KOPT-K1 (cell line): ENCODE data around the gene ACYP2.
"Not testable (repeated sequence)": the region's sequence is repeated elsewhere in the genome, so short reads cannot be mapped to it uniquely, and the experiment has no call there.

Source experiments
- H3K27ac ChIP-seq: fragments of 200-600 bp; sonication (generic); 2 replicates; pipeline ENCODE4 v1.5.1; 2016; ENCODE audit warnings: antibody characterized with exemption, mild to moderate bottlenecking, low read depth, low read length; ENCODE audit not compliant: poor library complexity, severe bottlenecking
- H3K36me3 ChIP-seq: fragments of 200-600 bp; sonication (generic); 2 replicates; pipeline ENCODE4 v1.5.1; 2017; ENCODE audit warnings: antibody characterized with exemption, mild to moderate bottlenecking, low read length, moderate library complexity; ENCODE audit not compliant: insufficient read depth
- H3K9me3 ChIP-seq: fragments of 200-600 bp; sonication (generic); 2 replicates; pipeline ENCODE4 v1.5.1; 2017; ENCODE audit warnings: antibody characterized with exemption, low read length, mild to moderate bottlenecking; ENCODE audit not compliant: insufficient read depth, poor library complexity, severe bottlenecking

The ACYP2 gene

DNA sequence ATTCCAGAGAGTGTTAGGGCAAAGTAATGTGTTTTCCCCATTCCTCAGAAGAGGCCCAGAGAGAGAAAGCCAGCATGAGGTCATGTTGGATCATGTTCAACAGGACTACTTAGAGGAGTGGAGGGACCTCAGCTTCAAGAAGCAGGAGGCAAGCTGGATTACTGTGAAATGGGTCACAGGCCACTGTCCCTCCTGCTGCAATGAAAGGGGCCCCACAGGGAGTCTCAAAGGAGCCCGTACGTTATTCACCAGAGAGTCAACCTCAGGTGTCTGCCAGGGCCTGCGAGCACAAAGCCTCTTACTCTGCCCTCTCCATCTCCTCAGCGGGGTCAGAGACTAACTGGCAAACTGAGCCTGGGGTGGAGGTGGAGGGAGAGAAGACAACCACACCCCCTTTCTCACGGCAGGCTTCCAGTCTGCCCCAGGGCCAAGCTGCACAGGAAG, 27.2 kb upstream of the ACYP2 start:
- Histone ChIP-seq H3K27ac (no peak overlapping the region), H3K36me3 (no peaks in the 10 kb centered on the region), H3K9me3 (no peaks in the 10 kb centered on the region)

DNA sequence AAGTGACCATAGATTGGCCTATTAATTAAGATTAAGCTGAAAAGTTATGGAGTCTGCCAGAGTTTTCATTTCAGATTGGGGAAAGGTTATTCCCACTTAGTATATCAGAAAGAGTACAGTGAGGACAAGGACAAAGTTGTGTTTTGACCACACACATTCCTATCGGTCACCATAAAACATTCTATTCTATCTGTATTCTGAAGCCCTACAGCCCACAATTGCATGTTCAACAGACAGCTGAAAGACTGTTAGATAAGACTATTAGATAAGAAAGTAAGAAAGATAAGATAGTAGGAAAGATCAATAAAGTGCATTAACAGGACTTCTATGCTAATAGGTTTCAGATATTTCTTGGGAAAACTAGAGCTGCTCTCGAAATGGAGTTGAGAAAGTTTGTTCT, 26.7 kb upstream of the ACYP2 start:
- Histone ChIP-seq H3K36me3 (no peaks in the 10 kb centered on the region), H3K9me3 (no peaks in the 10 kb centered on the region), H3K27ac (no peak overlapping the region)

DNA sequence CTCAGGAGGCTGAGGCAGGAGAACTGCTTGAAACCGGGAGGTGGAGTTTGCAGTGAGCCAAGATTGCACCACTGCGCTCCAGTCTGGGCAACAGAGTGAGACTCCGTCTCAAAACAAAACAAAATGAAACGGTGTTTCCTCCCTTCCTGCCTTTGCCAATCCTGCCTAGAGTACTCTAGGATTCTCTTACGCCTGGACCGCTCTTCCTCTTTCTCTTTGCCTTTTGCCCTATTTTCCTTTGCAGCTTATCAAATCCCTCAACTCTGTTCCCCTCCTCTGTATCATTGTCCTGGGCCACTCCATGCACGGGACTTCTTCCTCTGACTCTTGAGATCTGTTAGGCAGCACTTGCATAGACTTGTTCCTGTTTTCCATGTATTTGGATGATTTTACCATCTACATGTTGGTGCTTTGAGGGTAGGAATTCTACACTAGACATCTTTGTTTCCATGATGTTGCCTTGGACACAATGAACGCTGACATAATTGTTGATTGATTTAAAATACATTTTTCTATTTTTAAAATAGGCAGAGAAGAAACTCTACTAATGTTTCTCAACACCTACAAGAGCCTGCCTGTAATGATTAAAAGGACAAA, 24.8 kb upstream of the ACYP2 start:
- Histone ChIP-seq H3K9me3 (no peaks in the 10 kb centered on the region), H3K27ac (no peak overlapping the region), H3K36me3 (no peaks in the 10 kb centered on the region)

DNA sequence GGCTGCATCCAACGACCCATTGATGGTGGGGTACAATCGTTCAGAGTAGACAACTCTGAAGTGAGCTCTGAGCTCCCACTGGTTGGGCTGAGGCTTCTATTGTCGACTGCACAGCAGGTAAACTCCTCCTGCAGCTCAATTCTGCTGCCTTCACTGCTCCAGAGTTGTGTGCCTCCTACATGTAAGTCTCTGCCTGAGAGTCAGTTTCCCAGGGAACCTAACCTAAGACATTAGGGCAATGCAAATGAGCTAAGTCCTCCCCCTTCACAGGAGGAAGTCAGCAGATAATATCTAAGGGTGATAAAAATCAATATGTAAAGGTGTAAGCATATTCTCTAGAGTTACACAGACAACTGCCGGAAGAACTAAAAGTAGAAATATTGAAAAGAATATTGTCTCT, 22.5 kb upstream of the ACYP2 start:
- Histone ChIP-seq H3K9me3 (no peaks in the 10 kb centered on the region), H3K27ac (peak overlapping the region; percentile 51), H3K36me3 (no peaks in the 10 kb centered on the region)

DNA sequence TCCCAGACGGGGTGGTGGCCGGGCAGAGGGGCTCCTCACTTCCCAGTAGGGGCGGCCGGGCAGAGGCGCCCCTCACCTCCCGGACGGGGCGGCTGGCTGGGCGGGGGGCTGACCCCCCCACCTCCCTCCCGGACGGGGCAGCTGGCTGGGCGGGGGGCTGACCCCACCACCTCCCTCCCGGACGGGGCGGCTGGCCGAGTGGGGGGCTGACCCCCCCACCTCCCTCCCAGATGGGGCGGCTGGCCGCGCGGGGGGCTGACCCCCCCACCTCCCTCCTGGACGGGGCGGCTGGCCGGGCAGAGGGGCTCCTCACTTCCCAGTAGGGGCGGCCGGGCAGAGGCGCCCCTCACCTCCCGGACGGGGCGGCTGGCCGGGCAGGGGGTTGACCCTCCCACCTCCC, 20.0 kb upstream of the ACYP2 start:
- H3K9me3 ChIP-seq, H3K36me3 ChIP-seq, H3K27ac ChIP-seq: not testable (repeated sequence)

DNA sequence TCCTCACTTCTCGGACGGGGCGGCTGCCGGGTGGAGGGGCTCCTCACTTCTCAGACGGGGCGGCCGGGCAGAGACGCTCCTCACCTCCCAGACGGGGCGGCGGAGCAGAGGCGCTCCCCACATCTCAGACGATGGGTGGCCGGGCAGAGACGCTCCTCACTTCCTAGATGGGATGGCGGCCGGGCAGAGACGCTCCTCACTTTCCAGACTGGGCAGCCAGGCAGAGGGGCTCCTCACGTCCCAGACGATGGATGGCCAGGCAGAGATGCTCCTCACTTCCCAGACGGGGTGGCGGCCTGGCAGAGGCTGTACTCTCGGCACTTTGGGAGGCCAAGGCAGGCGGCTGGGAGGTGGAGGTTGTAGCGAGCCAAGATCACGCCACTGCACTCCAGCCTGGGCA, 19.3 kb upstream of the ACYP2 start:
- H3K9me3 ChIP-seq, H3K27ac ChIP-seq, H3K36me3 ChIP-seq: not testable (repeated sequence)

DNA sequence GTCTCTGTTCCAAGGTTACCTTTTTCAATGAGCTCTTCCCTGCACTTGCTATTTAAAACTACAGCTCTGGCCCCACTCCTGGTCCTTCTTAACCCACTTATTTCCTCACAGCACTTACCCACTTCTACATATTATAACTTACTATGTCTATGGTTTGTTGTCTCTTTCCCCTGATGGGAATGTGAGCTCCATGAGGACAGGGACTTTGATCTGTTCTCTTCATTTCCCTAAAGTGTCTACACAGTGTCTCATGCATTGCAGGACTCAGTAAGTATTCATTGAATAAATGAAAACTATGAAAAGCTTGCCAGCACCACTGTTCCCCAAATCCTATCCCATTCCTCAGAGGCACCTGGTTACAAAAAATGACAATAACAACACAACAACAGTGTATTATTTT, 18.3 kb upstream of the ACYP2 start:
- Histone ChIP-seq H3K36me3 (no peaks in the 10 kb centered on the region), H3K9me3 (no peaks in the 10 kb centered on the region), H3K27ac (no peak overlapping the region)

DNA sequence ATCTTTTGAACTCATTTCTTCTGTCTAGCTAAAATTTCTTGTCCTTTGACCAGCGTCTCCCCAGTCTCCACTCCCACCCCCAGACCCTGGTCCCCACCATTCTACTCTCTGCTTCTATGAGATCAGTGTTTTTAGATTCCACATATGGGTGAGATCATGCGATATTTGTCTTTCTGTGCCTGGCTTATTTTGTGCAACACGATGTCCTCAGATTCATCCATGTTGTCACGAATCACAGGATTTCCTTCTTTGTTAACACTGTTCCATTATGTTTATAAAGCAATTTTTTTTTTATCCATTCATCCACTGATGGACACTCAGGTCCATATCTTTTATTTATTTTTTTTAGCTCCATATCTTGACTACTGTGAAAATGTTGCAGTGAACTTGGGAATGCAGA, 16.0 kb upstream of the ACYP2 start:
- no peaks in the 10 kb centered on the region for H3K36me3 ChIP-seq
- no peak overlapping the region for H3K27ac ChIP-seq
- no peaks in the 10 kb centered on the region for H3K9me3 ChIP-seq

DNA sequence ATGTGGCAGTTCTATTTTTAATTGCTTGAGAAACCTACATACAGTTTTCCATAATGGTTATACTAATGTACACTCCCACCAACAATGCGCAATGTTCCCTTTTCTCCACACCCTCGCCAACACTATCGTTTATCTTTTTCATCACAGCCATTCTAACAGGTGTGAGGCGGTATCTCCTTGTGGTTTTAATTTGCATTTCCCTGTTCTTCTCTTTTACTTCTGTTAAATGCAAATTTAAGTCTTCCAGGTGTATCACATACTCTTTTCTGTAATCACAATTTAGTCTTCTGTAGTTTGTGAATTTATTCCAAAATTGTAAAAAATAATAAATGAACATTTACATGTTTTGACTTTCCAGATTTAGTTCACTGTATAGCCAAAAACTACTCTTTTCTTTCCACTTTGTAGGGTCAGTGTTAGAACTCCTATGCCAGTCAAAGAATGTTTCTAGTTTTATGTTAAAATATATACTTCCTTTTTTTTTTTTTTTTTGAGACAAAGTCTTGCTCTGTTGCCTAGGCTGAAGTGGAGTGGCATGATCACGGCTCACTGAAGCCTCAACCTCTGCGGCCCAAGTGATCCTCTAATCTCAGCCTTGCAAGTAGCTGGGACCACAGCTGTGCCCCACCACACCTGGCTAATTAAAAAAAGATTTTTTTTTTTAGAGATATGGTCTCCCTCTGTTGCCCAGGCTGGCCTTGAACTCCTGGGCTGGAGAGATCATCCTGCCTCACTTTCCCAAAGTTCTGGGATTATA, 15.4 kb upstream of the ACYP2 start:
- H3K36me3 ChIP-seq: no peaks in the 10 kb centered on the region
- H3K27ac ChIP-seq: no peak overlapping the region
- no peaks in the 10 kb centered on the region for H3K9me3 ChIP-seq

DNA sequence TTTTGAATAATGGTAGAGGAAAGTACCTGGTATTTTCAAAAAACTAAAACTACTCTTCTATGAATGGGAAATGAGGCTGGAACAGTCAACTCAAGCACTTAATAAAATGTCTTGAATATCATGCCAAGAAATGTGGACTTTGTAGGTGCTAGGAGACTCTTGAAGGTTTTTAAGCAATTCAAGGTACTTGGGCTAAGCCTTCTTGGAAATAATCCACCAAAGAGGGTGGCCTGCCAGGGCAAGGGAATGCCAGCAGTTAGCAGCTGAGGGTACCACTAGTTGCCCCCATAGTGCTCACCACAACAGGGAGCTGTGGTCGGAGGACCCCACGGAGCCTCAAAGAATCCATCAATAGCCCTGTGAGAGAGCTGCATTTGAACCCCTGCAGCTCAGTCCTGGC, 14.6 kb upstream of the ACYP2 start:
- Histone ChIP-seq H3K36me3 (no peaks in the 10 kb centered on the region), H3K9me3 (no peaks in the 10 kb centered on the region), H3K27ac (no peak overlapping the region)

DNA sequence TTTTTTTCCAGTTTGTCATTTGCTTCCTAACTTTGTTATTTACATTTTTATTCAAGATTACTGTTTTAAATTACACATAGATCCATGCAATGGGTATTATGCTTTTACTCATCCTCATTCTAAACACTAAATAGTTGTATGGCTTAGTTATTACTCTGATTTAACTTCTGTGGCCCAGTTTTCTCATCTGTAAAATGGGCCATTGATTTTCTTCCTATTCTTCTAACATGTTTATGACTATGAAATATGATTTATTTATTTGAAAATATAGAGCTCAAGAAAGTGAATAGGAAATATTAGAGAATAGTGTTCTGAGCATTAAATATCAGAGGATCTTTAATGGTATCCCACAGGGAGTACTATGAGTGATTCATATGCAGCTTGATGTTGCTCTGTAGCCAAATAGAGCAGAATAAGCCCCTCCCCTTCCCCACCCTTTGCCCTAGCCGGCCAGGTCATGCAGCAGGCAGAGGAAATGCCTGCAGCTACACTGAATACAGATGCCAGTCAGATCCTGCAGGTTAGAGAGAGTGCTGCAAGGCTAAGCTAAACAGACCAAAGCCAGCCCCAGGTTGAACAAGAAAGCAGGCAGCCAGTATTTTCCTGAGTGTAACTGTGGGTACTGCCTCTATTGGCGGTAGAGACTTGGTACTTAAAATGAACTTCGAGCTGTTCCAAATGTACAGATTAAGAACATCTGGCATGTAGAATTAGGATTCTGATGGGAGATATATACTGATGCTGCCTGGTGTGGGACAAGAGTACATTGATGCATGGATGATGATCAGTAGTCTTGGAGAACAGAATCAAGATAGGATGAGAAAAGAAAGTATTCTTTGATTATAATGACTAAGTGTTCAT, 11.7 kb upstream of the ACYP2 start:
- H3K9me3 ChIP-seq: no peaks in the 10 kb centered on the region
- no peaks in the 10 kb centered on the region for H3K36me3 ChIP-seq
- H3K27ac ChIP-seq: no peak overlapping the region

DNA sequence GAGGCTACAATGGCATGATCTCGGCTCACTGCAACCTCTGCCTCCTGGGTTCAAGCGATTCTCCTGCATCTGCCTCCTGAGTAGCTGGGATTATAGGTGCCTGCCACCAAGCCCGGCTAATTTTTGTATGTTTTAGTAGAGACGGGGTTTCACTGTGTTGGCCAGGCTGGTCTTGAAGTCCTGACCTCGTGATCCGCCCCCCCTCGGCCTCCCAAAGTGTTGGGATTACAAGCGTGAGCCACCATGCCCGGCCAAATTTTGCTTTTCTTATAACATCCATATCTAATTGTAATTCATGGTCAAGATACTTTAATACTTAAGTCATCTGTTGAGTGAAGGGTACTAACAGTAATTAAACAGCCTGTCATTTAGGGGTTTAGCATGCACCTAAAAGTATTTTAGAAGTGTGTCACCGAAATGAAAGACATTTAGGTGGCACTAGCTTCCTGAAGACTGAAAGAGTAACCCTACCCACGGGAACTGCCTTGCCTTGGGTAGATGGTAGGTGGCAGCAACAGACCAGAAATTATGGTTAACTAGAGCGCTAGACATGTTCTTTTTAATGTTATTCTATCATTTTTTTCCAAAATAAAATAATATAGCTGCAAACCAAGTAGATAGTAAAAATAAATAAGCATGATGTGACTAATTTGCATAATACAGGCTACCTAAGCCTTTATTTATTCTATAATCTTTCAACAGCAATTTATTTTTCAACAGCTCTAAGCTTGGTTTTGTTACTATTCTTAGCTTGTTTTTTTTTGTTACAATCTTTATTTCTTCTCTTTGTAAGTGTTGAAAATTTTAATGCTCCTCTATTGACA, 8.6 kb upstream of the ACYP2 start:
- Histone ChIP-seq H3K9me3 (no peaks in the 10 kb centered on the region), H3K36me3 (no peaks in the 10 kb centered on the region), H3K27ac (no peak overlapping the region)

DNA sequence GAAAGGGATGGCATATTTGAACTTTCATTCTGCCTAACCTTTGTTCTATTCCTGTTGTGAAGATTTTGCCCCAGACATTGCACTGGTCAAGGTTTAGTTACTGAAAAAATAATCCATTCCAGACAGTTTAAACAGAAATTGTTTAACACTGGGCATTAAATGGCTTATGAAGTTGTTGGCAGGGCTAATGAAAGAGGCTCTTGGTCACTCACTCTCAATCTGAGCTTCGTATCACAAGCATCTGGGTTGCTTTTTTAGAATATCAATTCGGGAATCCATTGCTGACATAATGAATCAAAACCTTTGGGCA, 8.0 kb upstream of the ACYP2 start:
- no peaks in the 10 kb centered on the region for H3K9me3 ChIP-seq
- H3K27ac ChIP-seq: no peak overlapping the region
- H3K36me3 ChIP-seq: no peaks in the 10 kb centered on the region

DNA sequence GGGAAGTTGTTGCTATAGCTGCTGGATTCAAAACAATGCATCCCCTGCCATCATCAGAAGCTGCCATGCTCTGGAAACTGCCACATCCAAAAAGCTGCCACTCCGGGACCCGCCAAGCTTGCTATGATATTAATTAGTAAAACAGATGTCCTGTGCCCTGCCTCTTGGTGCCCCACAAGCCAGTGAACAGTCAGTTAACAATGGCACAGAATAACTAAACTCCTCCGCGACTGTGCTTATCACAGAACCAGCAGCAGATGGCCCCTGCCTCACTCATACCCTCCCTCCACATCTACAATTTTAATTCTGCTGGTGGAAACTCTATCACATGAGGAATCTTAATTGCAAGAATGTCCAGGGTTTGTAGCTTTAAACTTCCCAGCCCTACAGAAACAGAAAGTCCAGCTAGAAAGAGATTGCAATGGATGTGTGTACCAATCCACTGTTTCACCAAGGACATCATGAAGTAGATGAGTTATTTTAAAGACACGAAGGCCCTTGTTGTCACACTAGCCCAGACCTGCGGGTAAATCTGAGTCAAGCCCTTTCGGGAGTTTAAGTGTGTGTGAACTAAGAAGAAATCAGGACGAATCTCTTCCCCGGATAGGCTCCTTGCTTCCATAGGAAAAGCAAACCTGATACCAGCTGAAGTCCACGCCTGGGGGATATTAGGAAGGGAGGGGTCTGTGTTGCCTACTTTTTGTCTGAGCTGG, 7.4 kb upstream of the ACYP2 start:
- Histone ChIP-seq H3K36me3 (no peaks in the 10 kb centered on the region), H3K27ac (no peak overlapping the region), H3K9me3 (no peaks in the 10 kb centered on the region)
